PC-9 (cell line): ENCODE data around the gene OSBPL3.

ENCODE experiments used
- CTCF ChIP-seq: fragments of 200-600 bp; sonication (generic); conservative IDR thresholded peaks from 2 replicates; pipeline ENCODE4 v1.6.1; 2017; ENCODE audit warnings: mixed run types, antibody characterized with exemption, mild to moderate bottlenecking, moderate library complexity
- EZH2 ChIP-seq: fragments of 200-600 bp; sonication (generic); IDR thresholded peaks from 2 replicates; pipeline ENCODE4 v1.8.0; 2017; ENCODE audit warnings: antibody characterized with exemption, low read depth

- TF ChIP-seq CTCF = no peak
- no peak for TF ChIP-seq EZH2
Measured at GRCh38 chr7:24851786-24852185, 128.2 kb downstream of the OSBPL3 start.
